CD14-positive monocyte (primary cell): Measurements from ENCODE around the gene LCMT2. TPM values are rescaled to one million over a fixed set of nuclear protein-coding genes. Genes with fewer than 3 reads are reported as not detected.

Experiments used
- DNase-seq, 3 donors: peaks; one replicate each; pipeline ENCODE4 v3.0.0-alpha.2; 2011 to 2022
- H2AFZ ChIP-seq: 2 replicates; pipeline ENCODE4 v1.6.0; 2012; ENCODE audit warnings: mild to moderate bottlenecking, low read depth, low read length, inconsistent platforms; ENCODE audit not compliant: insufficient read depth, poor library complexity, severe bottlenecking
- H3K27ac ChIP-seq, 2 donors: 1 replicate in 1 of 2; 2 replicates in 1 of 2; pipeline ENCODE4 v1.5.1; 2012 to 2013; ENCODE audit warnings: low read length in 2 of 2, control low read depth in 1 of 2, inconsistent platforms in 1 of 2, low read depth in 1 of 2, mild to moderate bottlenecking in 1 of 2
- H3K27me3 ChIP-seq, 2 donors: one replicate each; pipeline versions ENCODE4 v1.6.0 to v1.6.1; 2011 to 2013; ENCODE audit warnings: low read length in 2 of 2; ENCODE audit not compliant: control insufficient read depth in 2 of 2, insufficient read depth in 2 of 2
- H3K36me3 ChIP-seq, 2 donors: replicated peaks in 1 of 2; 1 replicate in 1 of 2; 2 replicates in 1 of 2; pipeline versions ENCODE4 v1.5.1 to v1.6.1; 2012 to 2013; ENCODE audit warnings: low read length in 2 of 2, control low read depth in 1 of 2, inconsistent platforms in 1 of 2, mild to moderate bottlenecking in 1 of 2; ENCODE audit not compliant: insufficient read depth in 2 of 2, control insufficient read depth in 1 of 2
- H3K4me1 ChIP-seq, 2 donors: 1 replicate in 1 of 2; 2 replicates in 1 of 2; pipeline versions ENCODE4 v1.5.1 to v1.6.1; 2012 to 2013; ENCODE audit warnings: low read length in 2 of 2, control low read depth in 1 of 2, inconsistent platforms in 1 of 2, mild to moderate bottlenecking in 1 of 2, moderate library complexity in 1 of 2; ENCODE audit not compliant: insufficient read depth in 2 of 2, control insufficient read depth in 1 of 2
- H3K4me2 ChIP-seq: replicated peaks from 2 replicates; pipeline ENCODE3; 2012; ENCODE audit warnings: low read length, moderate library complexity, mild to moderate bottlenecking; ENCODE audit not compliant: poor library complexity, severe bottlenecking; ENCODE audit errors: extremely low read depth
- H3K4me3 ChIP-seq, 3 experiments: fragments of 200-600 bp in 1 of 3; sonication (generic) in 1 of 3; replicated peaks in 1 of 3; 1 replicate in 2 of 3; 2 replicates in 1 of 3; pipeline ENCODE4 v1.5.1; 2011 to 2013; ENCODE audit warnings: low read length in 3 of 3, mild to moderate bottlenecking in 3 of 3, control low read depth in 2 of 3, low read depth in 2 of 3, inconsistent platforms in 1 of 3, moderate library complexity in 1 of 3
- H3K79me2 ChIP-seq: 2 replicates; pipeline ENCODE4 v1.6.0; 2012; ENCODE audit warnings: mild to moderate bottlenecking, control low read depth, inconsistent platforms, low read length, moderate library complexity; ENCODE audit not compliant: insufficient read depth
- H3K9ac ChIP-seq: 2 replicates; pipeline ENCODE4 v1.6.0; 2017; ENCODE audit warnings: low read length, mild to moderate bottlenecking; ENCODE audit not compliant: insufficient read depth, poor library complexity, severe bottlenecking
- H3K9me3 ChIP-seq, 2 donors: replicated peaks in 1 of 2; 1 replicate in 1 of 2; 2 replicates in 1 of 2; pipeline versions ENCODE4 v1.5.1 to v1.6.1; 2012 to 2013; ENCODE audit warnings: low read length in 2 of 2, control low read depth in 1 of 2; ENCODE audit not compliant: control insufficient read depth in 1 of 2, insufficient read depth in 1 of 2
- H4K20me1 ChIP-seq: 2 replicates; pipeline ENCODE4 v1.6.0; 2012; ENCODE audit warnings: mild to moderate bottlenecking, low read length, control low read depth, moderate library complexity; ENCODE audit not compliant: insufficient read depth
- H3K27ac Mint-ChIP-seq, 7 donors: one replicate each; pipeline ENCODE4 v1.8.0; 2020; ENCODE audit warnings: mild to moderate bottlenecking in 7 of 7, mixed read lengths in 7 of 7, moderate library complexity in 6 of 7, inconsistent platforms in 2 of 7
- H3K27me3 Mint-ChIP-seq, 3 donors: one replicate each; pipeline ENCODE4 v1.8.0; 2021 to 2022; ENCODE audit warnings: low read depth in 3 of 3, mild to moderate bottlenecking in 3 of 3, mixed read lengths in 3 of 3, moderate library complexity in 3 of 3, inconsistent platforms in 1 of 3
- H3K36me3 Mint-ChIP-seq, 2 donors: one replicate each; pipeline ENCODE4 v1.8.0; 2020; ENCODE audit warnings: mixed read lengths in 2 of 2, inconsistent platforms in 1 of 2, mild to moderate bottlenecking in 1 of 2
- H3K4me1 Mint-ChIP-seq: one replicate; pipeline ENCODE4 v1.8.0; 2020; ENCODE audit warnings: mild to moderate bottlenecking, mixed read lengths
- H3K4me3 Mint-ChIP-seq, 2 donors: one replicate each; pipeline ENCODE4 v1.8.0; 2020; ENCODE audit warnings: mild to moderate bottlenecking in 2 of 2, mixed read lengths in 2 of 2, moderate library complexity in 1 of 2
- H3K9me3 Mint-ChIP-seq, 7 donors: one replicate each; pipeline ENCODE4 v1.8.0; 2020 to 2022; ENCODE audit warnings: mixed read lengths in 7 of 7, mild to moderate bottlenecking in 6 of 7, moderate library complexity in 6 of 7, inconsistent platforms in 2 of 7
- WGBS: methylation state at CpG from one replicate; pipeline ENCODE4 v1.1.5; 2013; ENCODE audit warnings: missing lambda C conversion rate; ENCODE audit not compliant: insufficient coverage; 5-methylcytosine and 5-hydroxymethylcytosine counted together
- intact Hi-C, 2 donors: fragments of 100-400 bp; cut with micrococcal nuclease; formaldehyde crosslinking; loops; one replicate each; pipeline versions ENCODE4 v1.15.0 to v1.15.1; 2023
- polyA plus RNA-seq, 3 donors: library from polyadenylated mRNA; depleted of rRNA in 1 of 3; unstranded in 2 of 3; stranded (reverse) in 1 of 3; fragments of 300-500 nt in 2 of 3; fragments of >200 nt in 1 of 3; fragmentation: Illumina TruSeq in 2 of 3; gene quantifications; 1 replicate in 2 of 3; 2 replicates in 1 of 3; pipeline ENCODE4 v1.2.3, GENCODE V29; 2012 to 2021
- TF ChIP-seq, protein P1 (sequence below): fragments of 200-600 bp; IDR thresholded peaks from one replicate; pipeline ENCODE4 v1.8.0; 2022; ENCODE audit warnings: antibody characterized with exemption, mild to moderate bottlenecking

Gene LCMT2
- polyA plus RNA-seq, 3 donors: 0.78 to 1.6 (median 1.4) TPM

DNA sequence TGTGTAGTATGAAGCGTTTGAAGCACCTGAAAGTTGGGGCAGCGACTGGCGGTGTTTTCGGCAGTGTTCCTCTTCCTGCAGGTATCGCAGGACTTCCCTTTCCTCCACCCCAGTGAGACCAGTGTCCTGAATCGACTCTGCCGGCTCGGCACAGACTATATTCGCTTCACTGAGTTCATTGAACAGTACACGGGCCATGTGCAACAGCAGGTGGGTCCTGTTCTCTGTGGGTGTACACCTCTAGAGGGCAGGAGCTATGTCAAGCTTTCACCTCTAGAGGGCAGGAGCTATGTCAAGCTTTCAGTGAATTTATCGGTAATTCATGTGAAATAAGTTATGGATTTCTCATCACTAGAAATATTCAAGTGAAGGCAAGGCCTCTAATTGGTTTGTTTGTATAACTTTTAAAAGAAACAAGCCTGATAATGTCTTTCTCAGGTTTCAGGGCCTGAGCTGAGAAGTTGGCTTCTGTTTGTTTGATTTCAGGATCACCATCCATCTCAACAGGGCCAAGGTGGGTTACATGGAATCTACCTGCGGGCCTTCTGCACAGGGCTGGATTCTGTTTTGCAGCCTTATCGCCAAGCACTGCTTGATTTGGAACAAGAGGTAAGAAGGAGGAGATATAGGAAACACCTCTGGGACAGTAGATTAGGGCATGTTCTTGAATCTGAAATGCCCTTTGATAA lies 45.8 kb upstream of the LCMT2 start:
- intact Hi-C loops: no loop called here
- Histone ChIP-seq H2AFZ (no peak overlapping the region), H3K27me3 (no peaks in the 10 kb centered on the region), H3K9me3 (no peaks in the 10 kb centered on the region), H3K4me3 (no peak overlapping the region), H3K9ac (no peak overlapping the region), H3K4me1 (peaks cover 9 to 10% of the 10 kb centered on the region in 2 donors), H3K36me3 (peaks cover 18 to 43% of the 10 kb centered on the region in 2 donors), H3K4me2 (no peak overlapping the region), H3K79me2 (peaks cover 12% of the 10 kb centered on the region), H4K20me1 (no peaks in the 10 kb centered on the region), H3K27ac (no peak overlapping the region)
- TF ChIP-seq, protein P1, sequence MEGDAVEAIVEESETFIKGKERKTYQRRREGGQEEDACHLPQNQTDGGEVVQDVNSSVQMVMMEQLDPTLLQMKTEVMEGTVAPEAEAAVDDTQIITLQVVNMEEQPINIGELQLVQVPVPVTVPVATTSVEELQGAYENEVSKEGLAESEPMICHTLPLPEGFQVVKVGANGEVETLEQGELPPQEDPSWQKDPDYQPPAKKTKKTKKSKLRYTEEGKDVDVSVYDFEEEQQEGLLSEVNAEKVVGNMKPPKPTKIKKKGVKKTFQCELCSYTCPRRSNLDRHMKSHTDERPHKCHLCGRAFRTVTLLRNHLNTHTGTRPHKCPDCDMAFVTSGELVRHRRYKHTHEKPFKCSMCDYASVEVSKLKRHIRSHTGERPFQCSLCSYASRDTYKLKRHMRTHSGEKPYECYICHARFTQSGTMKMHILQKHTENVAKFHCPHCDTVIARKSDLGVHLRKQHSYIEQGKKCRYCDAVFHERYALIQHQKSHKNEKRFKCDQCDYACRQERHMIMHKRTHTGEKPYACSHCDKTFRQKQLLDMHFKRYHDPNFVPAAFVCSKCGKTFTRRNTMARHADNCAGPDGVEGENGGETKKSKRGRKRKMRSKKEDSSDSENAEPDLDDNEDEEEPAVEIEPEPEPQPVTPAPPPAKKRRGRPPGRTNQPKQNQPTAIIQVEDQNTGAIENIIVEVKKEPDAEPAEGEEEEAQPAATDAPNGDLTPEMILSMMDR: peak; percentile 92
- peaks cover 25 to 31% of the 10 kb centered on the region in 2 donors for H3K36me3 Mint-ChIP-seq
- 97% methylated on average over 8 of the region's 13 CpGs for WGBS
- H3K27me3 Mint-ChIP-seq: no peaks in the 10 kb centered on the region
- H3K4me1 Mint-ChIP-seq: peaks cover 17% of the 10 kb centered on the region
- peaks cover 0 to 3% (median 0%) of the 10 kb centered on the region in 7 donors for H3K9me3 Mint-ChIP-seq
- peak in 2 of 3 donors; percentile 7 to 26 for DNase-seq
- peak overlapping the region in 1 of 7 donors; percentile 46 for H3K27ac Mint-ChIP-seq
- no peak overlapping the region for H3K4me3 Mint-ChIP-seq

DNA sequence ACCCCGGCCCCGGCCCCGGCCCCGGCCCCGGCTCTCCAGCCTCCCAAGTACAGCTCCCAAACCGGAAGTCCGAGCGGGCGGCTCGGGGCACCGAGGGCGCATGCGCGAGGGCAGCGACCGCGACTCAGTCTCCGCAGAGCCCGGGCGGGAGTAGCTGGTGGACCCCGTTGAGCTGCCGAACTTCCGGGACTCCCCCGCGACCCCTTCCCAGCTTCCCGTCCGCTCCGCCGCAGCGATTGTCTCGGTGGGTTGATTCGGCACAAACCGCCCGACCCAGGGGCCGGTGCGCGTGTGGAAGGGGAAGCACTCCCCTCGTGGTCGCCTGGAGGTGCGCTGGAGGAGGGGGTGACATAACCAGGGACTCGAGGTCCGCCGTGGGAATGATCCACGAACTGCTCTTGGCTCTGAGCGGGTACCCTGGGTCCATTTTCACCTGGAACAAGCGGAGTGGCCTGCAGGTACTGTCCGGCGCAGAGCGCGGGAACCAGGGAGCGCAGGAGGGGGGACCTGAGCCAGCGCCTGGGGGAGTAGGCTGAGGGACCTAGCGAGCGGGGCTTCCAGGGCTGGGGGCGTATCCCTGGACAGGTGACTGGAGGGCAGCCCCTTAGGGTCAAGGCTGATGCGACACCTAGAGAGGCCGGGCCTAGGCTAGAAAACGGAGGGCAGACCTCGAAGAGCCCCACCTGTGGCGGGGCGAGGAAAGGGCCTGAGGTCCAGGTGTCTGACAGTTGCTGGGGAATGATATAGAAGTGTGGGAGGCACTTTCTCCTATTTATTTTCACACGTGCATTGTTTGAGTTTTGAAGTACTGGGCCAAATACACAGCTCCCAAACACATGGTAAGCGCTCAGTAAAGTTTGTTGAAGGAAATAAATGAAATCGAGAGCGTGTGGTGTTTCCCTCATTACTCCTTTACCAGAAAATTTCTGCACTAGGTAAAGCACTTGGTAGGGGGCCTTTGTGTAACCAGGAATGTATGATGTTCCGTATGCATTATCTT lies 40.9 kb upstream of the LCMT2 start, which contains the start of the genes TUBGCP4 and ZSCAN29:
Gene TUBGCP4 (plus strand): TSS at position 127 of the 1,000 bp plus-strand sequence. CDS start 254 bp downstream, at position 381.
Gene ZSCAN29 (minus strand): TSS at position 69 of the 1,000 bp plus-strand sequence. CDS start 1,130 bp downstream, outside the sequence.
- peaks cover 2 to 6% (median 3%) of the 10 kb centered on the region in 7 donors for H3K9me3 Mint-ChIP-seq
- peak within 1 kb of the TSS; percentile 94 to 97 for H3K4me3 Mint-ChIP-seq
- WGBS: under 1% methylated on average over 47 of the region's 66 CpGs
- H3K4me2 ChIP-seq: peak within 1 kb of the TSS; percentile 94
- H3K36me3 Mint-ChIP-seq: peaks cover 26 to 29% of the 10 kb centered on the region in 2 donors
- DNase-seq: peak; percentile 67 to 76 (median 74)
- peak within 1 kb of the TSS; percentile 53 to 87 (median 71) for H3K4me3 ChIP-seq
- peaks cover 0 to 4% (median 0%) of the 10 kb centered on the region in 3 donors for H3K27me3 Mint-ChIP-seq
- intact Hi-C loops: no loop called here
- H3K4me1 Mint-ChIP-seq: peaks cover 46% of the 10 kb centered on the region
- H3K27ac Mint-ChIP-seq: peak within 1 kb of the TSS; percentile 50 to 90 (median 82)
- peak within 1 kb of the TSS; percentile 24 to 82 for H3K27ac ChIP-seq
- no peaks in the 10 kb centered on the region for H3K9me3 ChIP-seq
- no peaks in the 10 kb centered on the region for H4K20me1 ChIP-seq
- H2AFZ ChIP-seq: peak within 1 kb of the TSS; percentile 90
- no peaks in the 10 kb centered on the region for H3K27me3 ChIP-seq
- peaks cover 20 to 32% of the 10 kb centered on the region in 2 donors for H3K4me1 ChIP-seq
- peaks cover 32% of the 10 kb centered on the region for H3K79me2 ChIP-seq
- H3K36me3 ChIP-seq: peaks cover 8 to 18% of the 10 kb centered on the region in 2 donors
- TF ChIP-seq, protein P1: no peak
- H3K9ac ChIP-seq: peak within 1 kb of the TSS; percentile 85
